Activated naive CD8-positive, alpha-beta T cell treated with anti-CD3 and anti-CD28 coated beads, Interleukin-2, amount 10 ng/mL, durations not matched to agents 7 days and 5 days (primary cell): Measurements from ENCODE around the gene UNC93B1. TPM values are rescaled to one million over a fixed set of nuclear protein-coding genes. Genes with fewer than 3 reads are reported as not detected.
A peak's percentile ranks its signal among the peaks of the same experiment; 100 is the strongest.

ENCODE experiments used
- ATAC-seq: fragments of 150-1000 bp; cut with Tn5 transposase; one replicate; pipeline ENCODE4 v1.10.0; 2021; ENCODE audit warnings: low read depth, moderate library complexity
- POLR2A ChIA-PET: fragments of 350-600 bp; sonication (Branson Sonifier 250); formaldehyde crosslinking; loops from one replicate; lab custom pipeline; 2021; ENCODE audit warnings: antibody characterized with exemption; lab: Charles Lee
- DNase-seq: peaks from one replicate; pipeline ENCODE4 v3.0.0; 2021
- H3K27ac Mint-ChIP-seq: one replicate; pipeline ENCODE4 v1.8.0; 2022; ENCODE audit warnings: mild to moderate bottlenecking, mixed read lengths
- H3K27me3 Mint-ChIP-seq: one replicate; pipeline ENCODE4 v1.8.0; 2022; ENCODE audit warnings: mild to moderate bottlenecking, moderate library complexity, mixed read lengths
- H3K36me3 Mint-ChIP-seq: one replicate; pipeline ENCODE4 v1.8.0; 2021; ENCODE audit warnings: mild to moderate bottlenecking, mixed read lengths
- H3K4me1 Mint-ChIP-seq: one replicate; pipeline ENCODE4 v1.8.0; 2021; ENCODE audit warnings: mixed read lengths
- H3K4me3 Mint-ChIP-seq: one replicate; pipeline ENCODE4 v1.8.0; 2022; ENCODE audit warnings: mild to moderate bottlenecking, moderate library complexity, mixed read lengths
- H3K9me3 Mint-ChIP-seq: one replicate; pipeline ENCODE4 v1.8.0; 2021; ENCODE audit warnings: mixed read lengths
- total RNA-seq, 2 experiments: library from RNA; stranded (reverse); gene quantifications; one replicate each; pipeline ENCODE4 v1.2.3, GENCODE V29; 2021

Gene UNC93B1
- total RNA-seq, 2 experiments from 2014 or later: 35.1 to 42.6 TPM

- Mint-ChIP-seq H3K4me1 (peaks cover 15% of the 10 kb centered on the region), H3K9me3 (no peaks in the 10 kb centered on the region), H3K27me3 (no peaks in the 10 kb centered on the region), H3K4me3 (no peak overlapping the region), H3K36me3 (peaks cover 1% of the 10 kb centered on the region), H3K27ac (no peak overlapping the region)
- DNase-seq (no peak), ATAC-seq (no peak)
- POLR2A ChIA-PET: no interaction called here
Observed at GRCh38 chr11:68024508-68024907, 20.6 kb upstream of the UNC93B1 start.

DNA sequence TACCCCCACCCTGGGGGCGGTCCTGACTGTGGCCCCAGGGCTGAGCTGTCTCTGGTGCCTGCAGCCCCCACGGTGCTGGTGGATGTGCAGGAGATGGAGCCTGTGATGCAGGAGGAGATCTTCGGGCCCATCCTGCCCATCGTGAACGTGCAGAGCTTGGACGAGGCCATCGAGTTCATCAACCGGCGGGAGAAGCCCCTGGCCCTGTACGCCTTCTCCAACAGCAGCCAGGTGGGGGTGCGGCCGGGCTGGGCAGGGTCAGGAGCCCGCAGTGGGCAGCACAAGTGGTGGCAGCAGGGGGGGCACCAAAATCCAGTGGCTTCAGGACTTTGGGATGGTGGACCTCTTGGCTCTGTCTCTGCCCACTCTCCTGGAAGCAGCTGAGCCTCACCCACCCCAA is 18.6 kb upstream of the UNC93B1 start:
- Mint-ChIP-seq H3K36me3 (peaks cover 1% of the 10 kb centered on the region), H3K4me1 (peaks cover 10% of the 10 kb centered on the region), H3K9me3 (no peaks in the 10 kb centered on the region), H3K27me3 (no peaks in the 10 kb centered on the region), H3K4me3 (no peak overlapping the region), H3K27ac (no peak overlapping the region)
- POLR2A ChIA-PET: no interaction called here
- ATAC-seq (no peak), DNase-seq (no peak)

GRCh38 chr11:68021167-68021787 is 17.4 kb upstream of the UNC93B1 start:
- H3K9me3 Mint-ChIP-seq: no peaks in the 10 kb centered on the region
- H3K4me1 Mint-ChIP-seq: peaks cover 7% of the 10 kb centered on the region
- H3K36me3 Mint-ChIP-seq: no peaks in the 10 kb centered on the region
- POLR2A ChIA-PET: no interaction called here
- H3K4me3 Mint-ChIP-seq: no peak overlapping the region
- H3K27me3 Mint-ChIP-seq: no peaks in the 10 kb centered on the region
- no peak overlapping the region for H3K27ac Mint-ChIP-seq
- DNase-seq (no peak), ATAC-seq (no peak)

DNA sequence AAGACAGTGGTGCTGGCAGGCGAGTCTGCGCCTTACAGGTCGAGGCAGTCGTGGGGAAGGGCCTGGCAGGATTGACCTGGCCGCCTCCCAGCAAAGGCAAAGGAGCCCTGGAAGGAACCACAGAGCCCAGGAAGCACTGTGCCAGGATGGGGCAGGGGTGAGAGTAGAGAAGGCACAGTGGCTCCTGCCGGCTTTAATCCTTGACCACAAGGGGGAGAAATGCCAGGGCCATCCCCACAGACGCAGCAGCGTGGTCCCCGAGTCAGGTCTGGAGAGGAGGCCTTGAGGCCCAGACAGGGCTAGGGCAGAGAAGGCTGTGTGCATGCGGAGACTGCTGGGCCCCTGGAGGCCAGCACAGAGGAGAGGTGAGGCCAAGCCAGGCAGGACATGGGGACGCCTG is 16.7 kb upstream of the UNC93B1 start:
- DNase-seq (no peak), ATAC-seq (no peak)
- POLR2A ChIA-PET: no interaction called here
- Mint-ChIP-seq H3K36me3 (no peaks in the 10 kb centered on the region), H3K27ac (no peak overlapping the region), H3K27me3 (no peaks in the 10 kb centered on the region), H3K9me3 (no peaks in the 10 kb centered on the region), H3K4me1 (peaks cover 4% of the 10 kb centered on the region), H3K4me3 (no peak overlapping the region)

DNA sequence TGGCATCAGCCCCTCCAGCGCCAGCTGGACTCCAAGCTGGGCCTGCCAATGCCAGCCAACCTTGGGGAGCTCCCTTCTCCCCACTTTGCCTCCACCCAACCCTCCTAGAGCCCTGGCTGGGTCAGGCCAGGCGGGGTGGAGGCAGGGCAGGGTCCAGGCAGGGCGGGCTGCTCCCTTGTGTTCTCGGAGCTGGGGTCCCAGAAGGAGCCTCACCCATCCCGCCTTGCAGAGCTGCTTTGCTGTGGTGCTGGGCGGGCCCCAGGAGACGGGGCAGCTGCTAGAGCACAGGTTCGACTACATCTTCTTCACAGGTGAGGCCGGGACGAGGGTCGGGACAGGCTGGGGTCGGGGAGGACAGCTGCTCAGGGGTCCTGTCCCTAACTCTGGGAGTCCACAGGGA is 15.6 kb upstream of the UNC93B1 start:
- DNase-seq: no peak

DNA sequence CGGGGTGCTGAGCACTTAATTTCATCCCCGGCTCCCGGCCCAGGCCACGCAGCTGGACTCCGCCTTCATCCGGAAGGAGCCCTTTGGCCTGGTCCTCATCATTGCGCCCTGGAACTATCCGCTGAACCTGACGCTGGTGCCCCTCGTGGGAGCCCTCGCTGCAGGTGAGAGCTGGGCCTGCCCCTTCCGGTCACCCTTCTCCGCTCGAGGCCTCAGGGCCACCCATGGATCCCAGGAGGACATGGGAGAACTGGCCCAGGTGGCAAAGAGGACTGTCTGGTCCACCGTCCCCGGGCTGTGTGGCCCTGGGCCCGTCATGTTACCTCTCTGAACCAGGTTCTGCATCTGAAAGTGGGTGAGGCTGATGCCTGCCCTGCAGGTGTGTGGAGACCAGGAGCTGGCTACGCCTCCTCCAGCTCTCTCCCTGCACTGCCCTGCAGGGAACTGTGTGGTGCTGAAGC is 14.9 kb upstream of the UNC93B1 start:
- H3K36me3 Mint-ChIP-seq: no peaks in the 10 kb centered on the region
- H3K4me3 Mint-ChIP-seq: no peak overlapping the region
- no peaks in the 10 kb centered on the region for H3K4me1 Mint-ChIP-seq
- ATAC-seq (no peak), DNase-seq (no peak)
- H3K27me3 Mint-ChIP-seq: peaks cover 3% of the 10 kb centered on the region
- no peak overlapping the region for H3K27ac Mint-ChIP-seq
- H3K9me3 Mint-ChIP-seq: no peaks in the 10 kb centered on the region
- POLR2A ChIA-PET: no interaction called here

More for the DNA sequence above, 15.6 kb upstream of the UNC93B1 start:
- H3K27me3 Mint-ChIP-seq: no peaks in the 10 kb centered on the region
- no peaks in the 10 kb centered on the region for H3K36me3 Mint-ChIP-seq
- no peak for ATAC-seq
- H3K4me1 Mint-ChIP-seq: no peaks in the 10 kb centered on the region
- no peak overlapping the region for H3K4me3 Mint-ChIP-seq
- POLR2A ChIA-PET: no interaction called here
- H3K27ac Mint-ChIP-seq: no peak overlapping the region
- H3K9me3 Mint-ChIP-seq: no peaks in the 10 kb centered on the region

DNA sequence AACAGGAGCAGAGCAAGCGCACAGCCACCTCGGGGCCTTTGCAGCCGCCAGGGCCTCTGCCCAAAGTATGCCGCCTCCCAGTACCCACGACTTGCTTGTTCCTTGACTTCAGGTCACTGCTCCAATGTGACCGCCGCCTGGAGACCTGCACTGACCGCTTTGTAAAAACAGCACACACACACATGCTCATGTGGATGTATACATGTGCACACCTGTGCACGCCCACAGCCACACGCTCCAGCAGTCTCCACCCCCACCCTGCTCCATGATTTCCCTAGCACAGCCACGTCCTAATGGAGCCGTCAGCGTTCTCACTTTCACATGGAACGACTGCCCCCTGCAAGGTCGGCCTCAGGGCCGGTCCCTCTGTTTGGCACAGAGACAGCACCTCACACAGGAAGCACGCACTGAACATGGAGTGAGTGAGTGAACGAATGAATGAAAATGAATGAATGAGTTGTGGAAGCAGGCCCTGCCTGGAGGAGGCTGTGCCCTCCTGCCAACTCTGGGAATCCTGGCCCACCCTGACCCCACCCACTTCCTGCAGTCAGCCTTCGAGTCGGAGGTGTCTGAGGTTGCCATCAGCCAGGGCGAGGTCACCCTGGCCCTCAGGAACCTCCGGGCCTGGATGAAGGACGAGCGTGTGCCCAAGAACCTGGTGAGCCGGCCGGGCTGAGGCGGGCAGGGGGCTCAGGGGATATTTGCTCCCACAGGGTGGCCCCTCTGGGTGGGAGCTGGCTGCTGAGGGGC is 14.3 kb upstream of the UNC93B1 start:
- no peak for ATAC-seq
- Mint-ChIP-seq H3K27me3 (peaks cover 3% of the 10 kb centered on the region), H3K27ac (no peak overlapping the region), H3K4me1 (no peaks in the 10 kb centered on the region), H3K36me3 (no peaks in the 10 kb centered on the region), H3K9me3 (no peaks in the 10 kb centered on the region), H3K4me3 (no peak overlapping the region)
- DNase-seq: no peak
- POLR2A ChIA-PET: no interaction called here

GRCh38 chr11:68016904-68017817 is 13.3 kb upstream of the UNC93B1 start:
- ATAC-seq (no peak), DNase-seq (no peak)
- POLR2A ChIA-PET: no interaction called here
- Mint-ChIP-seq H3K4me1 (no peaks in the 10 kb centered on the region), H3K9me3 (no peaks in the 10 kb centered on the region), H3K27me3 (peaks cover 3% of the 10 kb centered on the region), H3K36me3 (no peaks in the 10 kb centered on the region), H3K27ac (no peak overlapping the region), H3K4me3 (no peak overlapping the region)

- Mint-ChIP-seq H3K9me3 (no peaks in the 10 kb centered on the region), H3K36me3 (no peaks in the 10 kb centered on the region), H3K27ac (no peak overlapping the region), H3K27me3 (peaks cover 3% of the 10 kb centered on the region), H3K4me1 (no peaks in the 10 kb centered on the region), H3K4me3 (no peak overlapping the region)
- ATAC-seq: no peak
- no peak for DNase-seq
- POLR2A ChIA-PET: no interaction called here
Observed at GRCh38 chr11:68016161-68016903, 12.4 kb upstream of the UNC93B1 start.

DNA sequence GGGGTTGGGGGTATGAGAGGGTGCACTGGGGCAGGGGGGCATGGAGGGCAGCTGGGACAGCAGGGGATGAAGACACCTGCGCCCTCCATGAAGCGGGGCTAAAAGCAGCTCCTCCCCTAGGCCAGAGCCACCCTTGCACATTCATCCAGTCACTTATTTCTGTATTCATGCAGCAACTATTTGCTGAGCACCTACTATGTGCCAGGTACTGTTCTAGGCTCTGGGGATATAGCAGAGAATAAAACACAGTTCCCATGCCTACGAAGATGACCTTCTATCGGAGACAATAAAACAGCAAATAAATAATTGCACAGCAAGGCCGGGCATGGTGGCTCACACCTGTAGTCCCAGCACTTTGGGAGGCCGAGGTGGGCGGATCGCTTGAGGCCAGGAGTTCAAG is 11.6 kb upstream of the UNC93B1 start:
- DNase-seq (no peak), ATAC-seq (no peak)
- Mint-ChIP-seq H3K36me3 (no peaks in the 10 kb centered on the region), H3K9me3 (no peaks in the 10 kb centered on the region), H3K27ac (no peak overlapping the region), H3K4me3 (no peak overlapping the region), H3K4me1 (no peaks in the 10 kb centered on the region), H3K27me3 (peaks cover 3% of the 10 kb centered on the region)
- POLR2A ChIA-PET: no interaction called here

- no peaks in the 10 kb centered on the region for H3K36me3 Mint-ChIP-seq
- no peaks in the 10 kb centered on the region for H3K9me3 Mint-ChIP-seq
- no peak overlapping the region for H3K4me3 Mint-ChIP-seq
- DNase-seq (no peak), ATAC-seq (no peak)
- H3K27me3 Mint-ChIP-seq: peaks cover 3% of the 10 kb centered on the region
- H3K4me1 Mint-ChIP-seq: peaks cover 1% of the 10 kb centered on the region
- no peak overlapping the region for H3K27ac Mint-ChIP-seq
- POLR2A ChIA-PET: no interaction called here
Observed at GRCh38 chr11:68014947-68015447, 11.1 kb upstream of the UNC93B1 start.

GRCh38 chr11:68014157-68014946 is 10.5 kb upstream of the UNC93B1 start:
- Mint-ChIP-seq H3K27me3 (peaks cover 3% of the 10 kb centered on the region), H3K9me3 (no peaks in the 10 kb centered on the region)
- POLR2A ChIA-PET: no interaction called here

More at GRCh38 chr11:68014157-68014946, 10.5 kb upstream of the UNC93B1 start:
- Mint-ChIP-seq H3K4me1 (peaks cover 7% of the 10 kb centered on the region), H3K4me3 (no peak overlapping the region), H3K27ac (no peak overlapping the region), H3K36me3 (no peaks in the 10 kb centered on the region)
- ATAC-seq (peak; percentile 23), DNase-seq (no peak)
